CD14-positive monocyte (primary cell): Measurements from ENCODE around the gene GNAZ. TPM values are rescaled to one million over a fixed set of nuclear protein-coding genes. Genes with fewer than 3 reads are reported as not detected.

Experiments
- DNase-seq, 3 donors: peaks; one replicate each; pipeline ENCODE4 v3.0.0-alpha.2; 2011 to 2022
- H2AFZ ChIP-seq: 2 replicates; pipeline ENCODE4 v1.6.0; 2012; ENCODE audit warnings: mild to moderate bottlenecking, low read depth, low read length, inconsistent platforms; ENCODE audit not compliant: insufficient read depth, poor library complexity, severe bottlenecking
- H3K27ac ChIP-seq, 2 donors: 1 replicate in 1 of 2; 2 replicates in 1 of 2; pipeline ENCODE4 v1.5.1; 2012 to 2013; ENCODE audit warnings: low read length in 2 of 2, control low read depth in 1 of 2, inconsistent platforms in 1 of 2, low read depth in 1 of 2, mild to moderate bottlenecking in 1 of 2
- H3K27me3 ChIP-seq, 2 donors: one replicate each; pipeline versions ENCODE4 v1.6.0 to v1.6.1; 2011 to 2013; ENCODE audit warnings: low read length in 2 of 2; ENCODE audit not compliant: control insufficient read depth in 2 of 2, insufficient read depth in 2 of 2
- H3K36me3 ChIP-seq, 2 donors: replicated peaks in 1 of 2; 1 replicate in 1 of 2; 2 replicates in 1 of 2; pipeline versions ENCODE4 v1.5.1 to v1.6.1; 2012 to 2013; ENCODE audit warnings: low read length in 2 of 2, control low read depth in 1 of 2, inconsistent platforms in 1 of 2, mild to moderate bottlenecking in 1 of 2; ENCODE audit not compliant: insufficient read depth in 2 of 2, control insufficient read depth in 1 of 2
- H3K4me1 ChIP-seq, 2 donors: 1 replicate in 1 of 2; 2 replicates in 1 of 2; pipeline versions ENCODE4 v1.5.1 to v1.6.1; 2012 to 2013; ENCODE audit warnings: low read length in 2 of 2, control low read depth in 1 of 2, inconsistent platforms in 1 of 2, mild to moderate bottlenecking in 1 of 2, moderate library complexity in 1 of 2; ENCODE audit not compliant: insufficient read depth in 2 of 2, control insufficient read depth in 1 of 2
- H3K4me2 ChIP-seq: replicated peaks from 2 replicates; pipeline ENCODE3; 2012; ENCODE audit warnings: low read length, moderate library complexity, mild to moderate bottlenecking; ENCODE audit not compliant: poor library complexity, severe bottlenecking; ENCODE audit errors: extremely low read depth
- H3K4me3 ChIP-seq, 3 experiments: fragments of 200-600 bp in 1 of 3; sonication (generic) in 1 of 3; replicated peaks in 1 of 3; 1 replicate in 2 of 3; 2 replicates in 1 of 3; pipeline ENCODE4 v1.5.1; 2011 to 2013; ENCODE audit warnings: low read length in 3 of 3, mild to moderate bottlenecking in 3 of 3, control low read depth in 2 of 3, low read depth in 2 of 3, inconsistent platforms in 1 of 3, moderate library complexity in 1 of 3
- H3K79me2 ChIP-seq: 2 replicates; pipeline ENCODE4 v1.6.0; 2012; ENCODE audit warnings: mild to moderate bottlenecking, control low read depth, inconsistent platforms, low read length, moderate library complexity; ENCODE audit not compliant: insufficient read depth
- H3K9ac ChIP-seq: 2 replicates; pipeline ENCODE4 v1.6.0; 2017; ENCODE audit warnings: low read length, mild to moderate bottlenecking; ENCODE audit not compliant: insufficient read depth, poor library complexity, severe bottlenecking
- H3K9me3 ChIP-seq, 2 donors: replicated peaks in 1 of 2; 1 replicate in 1 of 2; 2 replicates in 1 of 2; pipeline versions ENCODE4 v1.5.1 to v1.6.1; 2012 to 2013; ENCODE audit warnings: low read length in 2 of 2, control low read depth in 1 of 2; ENCODE audit not compliant: control insufficient read depth in 1 of 2, insufficient read depth in 1 of 2
- H4K20me1 ChIP-seq: 2 replicates; pipeline ENCODE4 v1.6.0; 2012; ENCODE audit warnings: mild to moderate bottlenecking, low read length, control low read depth, moderate library complexity; ENCODE audit not compliant: insufficient read depth
- H3K27ac Mint-ChIP-seq, 7 donors: one replicate each; pipeline ENCODE4 v1.8.0; 2020; ENCODE audit warnings: mild to moderate bottlenecking in 7 of 7, mixed read lengths in 7 of 7, moderate library complexity in 6 of 7, inconsistent platforms in 2 of 7
- H3K27me3 Mint-ChIP-seq, 3 donors: one replicate each; pipeline ENCODE4 v1.8.0; 2021 to 2022; ENCODE audit warnings: low read depth in 3 of 3, mild to moderate bottlenecking in 3 of 3, mixed read lengths in 3 of 3, moderate library complexity in 3 of 3, inconsistent platforms in 1 of 3
- H3K36me3 Mint-ChIP-seq, 2 donors: one replicate each; pipeline ENCODE4 v1.8.0; 2020; ENCODE audit warnings: mixed read lengths in 2 of 2, inconsistent platforms in 1 of 2, mild to moderate bottlenecking in 1 of 2
- H3K4me1 Mint-ChIP-seq: one replicate; pipeline ENCODE4 v1.8.0; 2020; ENCODE audit warnings: mild to moderate bottlenecking, mixed read lengths
- H3K4me3 Mint-ChIP-seq, 2 donors: one replicate each; pipeline ENCODE4 v1.8.0; 2020; ENCODE audit warnings: mild to moderate bottlenecking in 2 of 2, mixed read lengths in 2 of 2, moderate library complexity in 1 of 2
- H3K9me3 Mint-ChIP-seq, 7 donors: one replicate each; pipeline ENCODE4 v1.8.0; 2020 to 2022; ENCODE audit warnings: mixed read lengths in 7 of 7, mild to moderate bottlenecking in 6 of 7, moderate library complexity in 6 of 7, inconsistent platforms in 2 of 7
- CTCF ChIP-seq: fragments of 200-600 bp; IDR thresholded peaks from one replicate; pipeline ENCODE4 v1.8.0; 2022; ENCODE audit warnings: antibody characterized with exemption, mild to moderate bottlenecking
- WGBS: methylation state at CpG from one replicate; pipeline ENCODE4 v1.1.5; 2013; ENCODE audit warnings: missing lambda C conversion rate; ENCODE audit not compliant: insufficient coverage; 5-methylcytosine and 5-hydroxymethylcytosine counted together
- intact Hi-C, 2 donors: fragments of 100-400 bp; cut with micrococcal nuclease; formaldehyde crosslinking; loops; one replicate each; pipeline versions ENCODE4 v1.15.0 to v1.15.1; 2023
- polyA plus RNA-seq, 3 donors: library from polyadenylated mRNA; depleted of rRNA in 1 of 3; unstranded in 2 of 3; stranded (reverse) in 1 of 3; fragments of 300-500 nt in 2 of 3; fragments of >200 nt in 1 of 3; fragmentation: Illumina TruSeq in 2 of 3; gene quantifications; 1 replicate in 2 of 3; 2 replicates in 1 of 3; pipeline ENCODE4 v1.2.3, GENCODE V29; 2012 to 2021

Gene GNAZ
- polyA plus RNA-seq, 3 donors = 0.04 to 0.05 TPM; not detected in 1

GRCh38 chr22:23058481-23059283 is 11.6 kb upstream of the GNAZ start:
- no peak for DNase-seq
- no peak overlapping the region for H3K27ac ChIP-seq
- H3K4me1 ChIP-seq = no peaks in the 10 kb centered on the region
- H3K4me1 Mint-ChIP-seq = no peaks in the 10 kb centered on the region
- peaks cover 0 to 5% of the 10 kb centered on the region in 2 donors for H3K9me3 ChIP-seq
- H3K9ac ChIP-seq = no peak overlapping the region
- H3K9me3 Mint-ChIP-seq = peaks cover 3 to 14% (median 9%) of the 10 kb centered on the region in 7 donors
- no peak for TF ChIP-seq CTCF
- WGBS = 90% methylated on average over 2 of the region's 9 CpGs
- no peak overlapping the region for H2AFZ ChIP-seq
- H3K4me3 ChIP-seq = no peak overlapping the region
- H3K4me2 ChIP-seq = no peak overlapping the region
- intact Hi-C loops = no loop called here
- H3K27ac Mint-ChIP-seq = no peak overlapping the region
- peaks cover 6 to 12% (median 6%) of the 10 kb centered on the region in 3 donors for H3K27me3 Mint-ChIP-seq
- no peaks in the 10 kb centered on the region for H3K79me2 ChIP-seq
- H3K27me3 ChIP-seq = no peaks in the 10 kb centered on the region
- H4K20me1 ChIP-seq = no peaks in the 10 kb centered on the region
- H3K36me3 Mint-ChIP-seq = no peaks in the 10 kb centered on the region
- no peaks in the 10 kb centered on the region for H3K36me3 ChIP-seq
- H3K4me3 Mint-ChIP-seq = no peak overlapping the region

GRCh38 chr22:23059284-23059948 is 10.9 kb upstream of the GNAZ start:
- no peak overlapping the region for H3K27ac ChIP-seq
- no peaks in the 10 kb centered on the region for H4K20me1 ChIP-seq
- H3K9me3 Mint-ChIP-seq = peaks cover 3 to 14% (median 9%) of the 10 kb centered on the region in 7 donors
- H3K27me3 Mint-ChIP-seq = peaks cover 6 to 12% (median 6%) of the 10 kb centered on the region in 3 donors
- no peaks in the 10 kb centered on the region for H3K36me3 Mint-ChIP-seq
- no peaks in the 10 kb centered on the region for H3K4me1 Mint-ChIP-seq
- no peak overlapping the region for H2AFZ ChIP-seq
- no peaks in the 10 kb centered on the region for H3K36me3 ChIP-seq
- H3K4me1 ChIP-seq = no peaks in the 10 kb centered on the region
- TF ChIP-seq CTCF = no peak
- 96% methylated on average over 21 of the region's 24 CpGs for WGBS
- H3K9ac ChIP-seq = no peak overlapping the region
- no peaks in the 10 kb centered on the region for H3K79me2 ChIP-seq
- no peaks in the 10 kb centered on the region for H3K27me3 ChIP-seq
- no peak overlapping the region for H3K27ac Mint-ChIP-seq
- intact Hi-C loops = no loop called here
- peaks cover 0 to 5% of the 10 kb centered on the region in 2 donors for H3K9me3 ChIP-seq
- no peak overlapping the region for H3K4me3 ChIP-seq
- H3K4me3 Mint-ChIP-seq = no peak overlapping the region
- no peak for DNase-seq
- no peak overlapping the region for H3K4me2 ChIP-seq
